Smooth muscle cell (in vitro differentiated cells): Measurements from ENCODE around the gene TRPC4. TPM values are rescaled to one million over a fixed set of nuclear protein-coding genes. Genes with fewer than 3 reads are reported as not detected.

Source experiments
- DNase-seq: peaks from one replicate; lab custom pipeline; 2025; ENCODE audit not compliant: unreplicated experiment; lab: John Stamatoyannopoulos, UW
- H2AFZ ChIP-seq: fragments of 200-600 bp; sonication (generic); 2 replicates; pipeline ENCODE4 v1.6.0; 2016; ENCODE audit warnings: antibody characterized with exemption, low read depth, mild to moderate bottlenecking
- H3F3A ChIP-seq: fragments of 200-600 bp; sonication (generic); 2 replicates; pipeline ENCODE4 v1.6.0; 2017; ENCODE audit warnings: antibody characterized with exemption, low read depth
- H3K27ac ChIP-seq: fragments of 200-600 bp; sonication (generic); 2 replicates; pipeline ENCODE4 v1.5.1; 2016; ENCODE audit warnings: low read depth, mild to moderate bottlenecking
- H3K27me3 ChIP-seq: fragments of 200-600 bp; sonication (generic); 2 replicates; pipeline ENCODE4 v1.6.1; 2016; ENCODE audit warnings: low read depth, mild to moderate bottlenecking
- H3K36me3 ChIP-seq: fragments of 200-600 bp; sonication (generic); 2 replicates; pipeline ENCODE4 v1.5.1; 2016; ENCODE audit warnings: low read depth
- H3K4me1 ChIP-seq: fragments of 200-600 bp; sonication (generic); 2 replicates; pipeline ENCODE4 v1.5.1; 2016; ENCODE audit warnings: low read depth
- H3K4me2 ChIP-seq: fragments of 200-600 bp; sonication (generic); 2 replicates; pipeline ENCODE4 v1.6.0; 2016; ENCODE audit warnings: mild to moderate bottlenecking
- H3K4me3 ChIP-seq: fragments of 200-600 bp; sonication (generic); 2 replicates; pipeline ENCODE4 v1.5.1; 2016; ENCODE audit warnings: mild to moderate bottlenecking
- H3K79me2 ChIP-seq: fragments of 200-600 bp; sonication (generic); 2 replicates; pipeline ENCODE4 v1.6.0; 2016; ENCODE audit warnings: low read depth, mild to moderate bottlenecking
- H3K9ac ChIP-seq: fragments of 200-600 bp; sonication (generic); 2 replicates; pipeline ENCODE4 v1.6.0; 2016; ENCODE audit warnings: low read depth
- H3K9me3 ChIP-seq: fragments of 200-600 bp; sonication (generic); replicated peaks from 2 replicates; pipeline ENCODE4 v1.5.1; 2016; ENCODE audit warnings: low read depth
- H4K20me1 ChIP-seq: fragments of 200-600 bp; sonication (generic); 2 replicates; pipeline ENCODE4 v1.6.0; 2016; ENCODE audit warnings: low read depth
- WGBS: methylation state at CpG from one replicate; pipeline ENCODE4 v1.1.7; 2016; ENCODE audit warnings: low lambda C conversion rate; 5-methylcytosine and 5-hydroxymethylcytosine counted together
- polyA plus RNA-seq: library from polyadenylated mRNA; unstranded; fragments of >200 nt; fragmentation: Nextera tagmentation; extraction: Ambion mirVana; gene quantifications from 2 replicates; pipeline ENCODE4 v1.2.1, GENCODE V29; 2016
- small RNA-seq: library from RNA; depleted of rRNA; stranded (forward); fragments of <200 nt; gene quantifications from one replicate; pipeline ENCODE3, GENCODE V24; 2014
- total RNA-seq: library from RNA; depleted of rRNA; stranded (reverse); fragments of >200 nt; gene quantifications from 2 replicates; pipeline ENCODE4 v1.2.3, GENCODE V29; 2014
- TF ChIP-seq, protein P1 (sequence below): fragments of 200-600 bp; sonication (generic); IDR thresholded peaks from 2 replicates; pipeline ENCODE4 v1.5.1; 2017; ENCODE audit warnings: borderline replicate concordance, mild to moderate bottlenecking, antibody characterized with exemption; ENCODE audit not compliant: insufficient read depth, poor library complexity, severe bottlenecking

TRPC4 gene
- total and polyA plus RNA-seq, 2 experiments from 2014 or later: 0.09 TPM; not detected in 1

GRCh38 chr13:37587236-37587635 is 282.3 kb downstream of the TRPC4 start:
- TF ChIP-seq, protein P1, sequence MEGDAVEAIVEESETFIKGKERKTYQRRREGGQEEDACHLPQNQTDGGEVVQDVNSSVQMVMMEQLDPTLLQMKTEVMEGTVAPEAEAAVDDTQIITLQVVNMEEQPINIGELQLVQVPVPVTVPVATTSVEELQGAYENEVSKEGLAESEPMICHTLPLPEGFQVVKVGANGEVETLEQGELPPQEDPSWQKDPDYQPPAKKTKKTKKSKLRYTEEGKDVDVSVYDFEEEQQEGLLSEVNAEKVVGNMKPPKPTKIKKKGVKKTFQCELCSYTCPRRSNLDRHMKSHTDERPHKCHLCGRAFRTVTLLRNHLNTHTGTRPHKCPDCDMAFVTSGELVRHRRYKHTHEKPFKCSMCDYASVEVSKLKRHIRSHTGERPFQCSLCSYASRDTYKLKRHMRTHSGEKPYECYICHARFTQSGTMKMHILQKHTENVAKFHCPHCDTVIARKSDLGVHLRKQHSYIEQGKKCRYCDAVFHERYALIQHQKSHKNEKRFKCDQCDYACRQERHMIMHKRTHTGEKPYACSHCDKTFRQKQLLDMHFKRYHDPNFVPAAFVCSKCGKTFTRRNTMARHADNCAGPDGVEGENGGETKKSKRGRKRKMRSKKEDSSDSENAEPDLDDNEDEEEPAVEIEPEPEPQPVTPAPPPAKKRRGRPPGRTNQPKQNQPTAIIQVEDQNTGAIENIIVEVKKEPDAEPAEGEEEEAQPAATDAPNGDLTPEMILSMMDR: no peak

More at GRCh38 chr13:37587236-37587635, 282.3 kb downstream of the TRPC4 start:
- H4K20me1 ChIP-seq: no peaks in the 10 kb centered on the region
- H3F3A ChIP-seq: no peaks in the 10 kb centered on the region
- no peak overlapping the region for H3K4me3 ChIP-seq
- no peak overlapping the region for H3K4me2 ChIP-seq
- H3K4me1 ChIP-seq: no peaks in the 10 kb centered on the region
- no peaks in the 10 kb centered on the region for H3K9me3 ChIP-seq
- H3K9ac ChIP-seq: no peak overlapping the region
- no peak for DNase-seq
- WGBS: 98% methylated on average over 2 of the region's 2 CpGs
- no peaks in the 10 kb centered on the region for H3K79me2 ChIP-seq
- no peaks in the 10 kb centered on the region for H3K27me3 ChIP-seq
- H2AFZ ChIP-seq: no peak overlapping the region
- H3K27ac ChIP-seq: no peak overlapping the region
- no peaks in the 10 kb centered on the region for H3K36me3 ChIP-seq

Small RNA genes within 50 kb of the gene (small RNA-seq; reads per million reads assigned to genes)
- gene RNA5SP26: not detected
